Liver (tissue), 9 donors: ENCODE data around the gene ASIC4. TPM values are rescaled to one million over a fixed set of nuclear protein-coding genes. Genes with fewer than 3 reads are reported as not detected.

Experiments used
- DNase-seq: peaks from one replicate; pipeline ENCODE4 v3.0.0-alpha.2; 2017; ENCODE audit warnings: low spot score
- H3K27ac ChIP-seq, 2 donors: one replicate each; pipeline ENCODE4 v1.7.0; 2013; ENCODE audit warnings: inconsistent platforms in 2 of 2, low read length in 2 of 2, control low read depth in 1 of 2, low read depth in 1 of 2, mild to moderate bottlenecking in 1 of 2
- H3K27me3 ChIP-seq, 4 donors: one replicate each; pipeline versions ENCODE4 v1.6.1 to v1.7.0; 2013; ENCODE audit warnings: low read length in 3 of 4, inconsistent platforms in 1 of 4, mild to moderate bottlenecking in 1 of 4, moderate library complexity in 1 of 4; ENCODE audit not compliant: control insufficient read depth in 4 of 4, insufficient read depth in 4 of 4
- H3K36me3 ChIP-seq, 4 donors: one replicate each; pipeline versions ENCODE4 v1.6.1 to v1.7.0; 2013; ENCODE audit warnings: low read length in 3 of 4, mild to moderate bottlenecking in 3 of 4, low read depth in 1 of 4, moderate library complexity in 1 of 4; ENCODE audit not compliant: control insufficient read depth in 4 of 4, insufficient read depth in 3 of 4
- H3K4me1 ChIP-seq, 4 donors: one replicate each; pipeline versions ENCODE4 v1.6.1 to v1.7.0; 2013; ENCODE audit warnings: low read length in 3 of 4, mild to moderate bottlenecking in 3 of 4, moderate library complexity in 1 of 4; ENCODE audit not compliant: control insufficient read depth in 4 of 4, insufficient read depth in 4 of 4
- H3K4me3 ChIP-seq, 3 donors: one replicate each; pipeline versions ENCODE4 v1.6.1 to v1.7.0; 2013; ENCODE audit warnings: low read length in 3 of 3, control low read depth in 1 of 3, low read depth in 1 of 3, mild to moderate bottlenecking in 1 of 3
- H3K9ac ChIP-seq, 2 donors: one replicate each; pipeline ENCODE4 v1.7.0; 2013; ENCODE audit warnings: low read length in 2 of 2, mild to moderate bottlenecking in 2 of 2, moderate library complexity in 2 of 2, control low read depth in 1 of 2, low read depth in 1 of 2
- H3K9me3 ChIP-seq, 4 donors: one replicate each; pipeline versions ENCODE4 v1.6.1 to v1.7.0; 2013; ENCODE audit warnings: low read length in 3 of 4; ENCODE audit not compliant: control insufficient read depth in 4 of 4
- ATF3 ChIP-seq: IDR thresholded peaks from 2 replicates; pipeline ENCODE4 v1.6.1; 2016; ENCODE audit warnings: antibody characterized with exemption
- CTCF ChIP-seq: fragments of 150-350 bp; IDR thresholded peaks from 2 replicates; pipeline ENCODE4 v1.5.1; 2017; ENCODE audit warnings: improper control_type of control experiment, low read depth, low read length; ENCODE audit not compliant: missing input control
- EGR1 ChIP-seq, 2 donors: IDR thresholded peaks; 2 replicates each; pipeline ENCODE4 v1.6.1; 2016 to 2018; ENCODE audit warnings: antibody characterized with exemption in 2 of 2, low read depth in 2 of 2
- FOXA1 ChIP-seq: IDR thresholded peaks from 2 replicates; pipeline ENCODE4 v1.6.1; 2016; ENCODE audit warnings: antibody characterized with exemption
- FOXA2 ChIP-seq: IDR thresholded peaks from 2 replicates; pipeline ENCODE4 v1.6.1; 2016; ENCODE audit warnings: antibody characterized with exemption
- HNF4A ChIP-seq, 2 donors: conservative IDR thresholded peaks; 2 replicates each; pipeline ENCODE4 v1.6.1; 2016; ENCODE audit warnings: antibody characterized with exemption in 2 of 2, mild to moderate bottlenecking in 2 of 2
- HNF4G ChIP-seq: IDR thresholded peaks from 2 replicates; pipeline ENCODE4 v1.6.1; 2016; ENCODE audit warnings: antibody characterized with exemption
- JUND ChIP-seq, 2 donors: IDR thresholded peaks; 2 replicates each; pipeline ENCODE4 v1.6.1; 2016; ENCODE audit warnings: antibody characterized with exemption in 2 of 2
- MAX ChIP-seq: IDR thresholded peaks from 2 replicates; pipeline ENCODE4 v1.6.1; 2016; ENCODE audit warnings: antibody characterized with exemption
- NR2F2 ChIP-seq: IDR thresholded peaks from 2 replicates; pipeline ENCODE4 v1.6.1; 2016; ENCODE audit warnings: antibody characterized with exemption
- RAD21 ChIP-seq, 2 donors: IDR thresholded peaks; 2 replicates each; pipeline ENCODE4 v1.6.1; 2016; ENCODE audit warnings: antibody characterized with exemption in 2 of 2, mild to moderate bottlenecking in 2 of 2
- RXRA ChIP-seq, 2 donors: IDR thresholded peaks; 2 replicates each; pipeline ENCODE4 v1.6.1; 2017 to 2018; ENCODE audit warnings: antibody characterized with exemption in 2 of 2, mild to moderate bottlenecking in 1 of 2
- SP1 ChIP-seq: IDR thresholded peaks from 2 replicates; pipeline ENCODE4 v1.6.1; 2018; ENCODE audit warnings: antibody characterized with exemption, mild to moderate bottlenecking
- TAF1 ChIP-seq: conservative IDR thresholded peaks from 2 replicates; pipeline ENCODE4 v1.6.1; 2016; ENCODE audit warnings: antibody characterized with exemption, mild to moderate bottlenecking
- YY1 ChIP-seq: IDR thresholded peaks from 2 replicates; pipeline ENCODE4 v1.6.1; 2016; ENCODE audit warnings: antibody characterized with exemption, mild to moderate bottlenecking
- ZBTB33 ChIP-seq: IDR thresholded peaks from 2 replicates; pipeline ENCODE4 v1.6.1; 2016; ENCODE audit warnings: antibody characterized with exemption
- WGBS: extraction: QIAGEN DNeasy Blood & Tissue Kit; methylation state at CpG from one replicate; pipeline ENCODE4 v1.1.7; 2013; 5-methylcytosine and 5-hydroxymethylcytosine counted together
- polyA plus RNA-seq, 2 donors: library from polyadenylated mRNA; stranded (reverse) in 1 of 2; unstranded in 1 of 2; fragments of 200-250 nt in 1 of 2; fragments of >200 nt in 1 of 2; fragmentation: Nextera tagmentation in 1 of 2; extraction: Ambion mirVana in 1 of 2; gene quantifications; one replicate each; pipeline versions ENCODE4 v1.2.1 to v1.2.3, GENCODE V29; 2013 to 2015
- total RNA-seq, 2 donors: library from RNA; depleted of rRNA; stranded (reverse); fragments of >200 nt; gene quantifications; one replicate each; pipeline ENCODE4 v1.2.3, GENCODE V29; 2014
- donor health status: healthy.
- donor health status: healthy.
- donor health status: healthy.
- donor health status: healthy.
- donor health status: healthy.

The ASIC4 gene
- total and polyA plus RNA-seq, 4 donors: 0.08 to 1.5 TPM; not detected in 2

- Histone ChIP-seq H3K9ac (peak overlapping the region; percentile 72 to 94), H3K36me3 (peaks cover 2 to 11% (median 7%) of the 10 kb centered on the region in 4 donors), H3K27me3 (no peaks in the 10 kb centered on the region), H3K4me3 (peak overlapping the region; percentile 60 to 94 (median 66)), H3K27ac (peak overlapping the region; percentile 93 to 95), H3K9me3 (no peaks in the 10 kb centered on the region), H3K4me1 (peaks cover 6 to 32% (median 22%) of the 10 kb centered on the region in 4 donors)
- WGBS: under 1% methylated on average over 3 of the region's 3 CpGs
- no peak for DNase-seq
- TF ChIP-seq FOXA2: no peak
- no peak for TF ChIP-seq RAD21 (IDR thresholded peaks at IDR 0.05)
- TF ChIP-seq RXRA (IDR thresholded peaks at IDR 0.05): no peak
- no peak for TF ChIP-seq EGR1 (IDR thresholded peaks at IDR 0.05; ENCODE audit: low read depth in 2 of 2)
- TF ChIP-seq NR2F2: no peak
- no peak for TF ChIP-seq CTCF
- TF ChIP-seq SP1: no peak
- TF ChIP-seq MAX: no peak
- TF ChIP-seq HNF4G: no peak
- TF ChIP-seq HNF4A (conservative IDR thresholded peaks at IDR 0.05): no peak
- TF ChIP-seq TAF1: no peak
- TF ChIP-seq JUND (IDR thresholded peaks at IDR 0.05): no peak
- no peak for TF ChIP-seq YY1
Observed at GRCh38 chr2:219499058-219499307, 15.3 kb upstream of the ASIC4 start.

- Histone ChIP-seq H3K9ac (peak overlapping the region; percentile 72 to 94), H3K36me3 (peaks cover 2 to 17% (median 12%) of the 10 kb centered on the region in 4 donors), H3K4me3 (peak overlapping the region; percentile 11 to 94 (median 66)), H3K27ac (no peak overlapping the region), H3K27me3 (no peaks in the 10 kb centered on the region), H3K9me3 (no peaks in the 10 kb centered on the region), H3K4me1 (peaks cover 6 to 32% (median 22%) of the 10 kb centered on the region in 4 donors)
- no peak for DNase-seq
- TF ChIP-seq FOXA2: no peak
- TF ChIP-seq FOXA1: no peak
- no peak for TF ChIP-seq HNF4G
- TF ChIP-seq ATF3: no peak
- no peak for TF ChIP-seq TAF1
- TF ChIP-seq RXRA (IDR thresholded peaks at IDR 0.05): no peak
- no peak for TF ChIP-seq RAD21 (IDR thresholded peaks at IDR 0.05)
- no peak for TF ChIP-seq ZBTB33
- TF ChIP-seq EGR1 (IDR thresholded peaks at IDR 0.05; ENCODE audit: low read depth in 2 of 2): no peak
- no peak for TF ChIP-seq HNF4A (conservative IDR thresholded peaks at IDR 0.05)
- WGBS: 81% methylated on average over 1 of the region's 1 CpG
Observed at GRCh38 chr2:219499555-219499954, 14.7 kb upstream of the ASIC4 start.

GRCh38 chr2:219500135-219500534, 14.1 kb upstream of the ASIC4 start:
- no peak overlapping the region for H3K4me3 ChIP-seq
- peaks cover 3 to 23% (median 14%) of the 10 kb centered on the region in 4 donors for H3K36me3 ChIP-seq
- 96% methylated on average over 2 of the region's 2 CpGs for WGBS
- H3K27me3 ChIP-seq: no peaks in the 10 kb centered on the region
- no peaks in the 10 kb centered on the region for H3K9me3 ChIP-seq
- no peak overlapping the region for H3K9ac ChIP-seq
- no peak overlapping the region for H3K27ac ChIP-seq
- H3K4me1 ChIP-seq: peaks cover 6 to 32% (median 22%) of the 10 kb centered on the region in 4 donors
- no peak for DNase-seq
- TF ChIP-seq SP1 (no peak), EGR1 (IDR thresholded peaks at IDR 0.05; ENCODE audit: low read depth in 2 of 2) (no peak), HNF4G (no peak), YY1 (no peak), TAF1 (no peak), NR2F2 (no peak), RAD21 (IDR thresholded peaks at IDR 0.05) (no peak), CTCF (no peak), JUND (IDR thresholded peaks at IDR 0.05) (no peak), FOXA1 (no peak), HNF4A (conservative IDR thresholded peaks at IDR 0.05) (no peak), ZBTB33 (no peak), ATF3 (no peak), MAX (no peak), RXRA (IDR thresholded peaks at IDR 0.05) (no peak), FOXA2 (no peak)
